ENCODE measurements around the gene TUNAR. TPM values are rescaled to one million over a fixed set of nuclear protein-coding genes. Genes with fewer than 3 reads are reported as not detected.

Gene TUNAR
- total and polyA plus RNA-seq, 12 donors, result not detected

- no peaks in the 10 kb centered on the region for H3K36me3 ChIP-seq
- H3K9me3 ChIP-seq, result no peaks in the 10 kb centered on the region
- intact Hi-C loops (cut with DNase I), result no loop called here
- no peak overlapping the region for H3K4me3 ChIP-seq
- 75 to 79% methylated on average over 2 of the region's 2 CpGs for WGBS, 2 donors
- H3K4me1 ChIP-seq, result no peaks in the 10 kb centered on the region
- DNase-seq, result no peak
- no peak for TF ChIP-seq CTCF (IDR thresholded peaks at IDR 0.05)
- no peak for ATAC-seq
- no peak overlapping the region for H3K27ac ChIP-seq
- peaks cover 0 to 43% (median 26%) of the 10 kb centered on the region in 7 donors for H3K27me3 ChIP-seq
These were observed 52.1 kb downstream of the TUNAR start for GRCh38 chr14:95928751-95929150.

- no peak for TF ChIP-seq CTCF (IDR thresholded peaks at IDR 0.05)
- H3K4me3 ChIP-seq, result no peak overlapping the region
- DNase-seq (no peak), ATAC-seq (no peak)
- H3K27me3 ChIP-seq, result peaks cover 0 to 48% (median 15%) of the 10 kb centered on the region in 7 donors
- no peaks in the 10 kb centered on the region for H3K36me3 ChIP-seq
- no peak overlapping the region for H3K27ac ChIP-seq
- intact Hi-C loops (cut with DNase I), result no loop called here
- no peaks in the 10 kb centered on the region for H3K4me1 ChIP-seq
- H3K9me3 ChIP-seq, result no peaks in the 10 kb centered on the region
These were observed 54.8 kb downstream of the TUNAR start for GRCh38 chr14:95931384-95931783.

- no peak for TF ChIP-seq CTCF (IDR thresholded peaks at IDR 0.05)
- intact Hi-C loops (cut with DNase I), result no loop called here
- Histone ChIP-seq H3K4me1 (no peaks in the 10 kb centered on the region), H3K36me3 (no peaks in the 10 kb centered on the region), H3K4me3 (no peak overlapping the region), H3K27me3 (peaks cover 0 to 30% (median 11%) of the 10 kb centered on the region in 7 donors), H3K27ac (no peak overlapping the region), H3K9me3 (peaks cover 0 to 6% (median 0%) of the 10 kb centered on the region in 11 donors)
- no peak for ATAC-seq
- no peak for DNase-seq
- 18 to 22% methylated on average over 2 of the region's 2 CpGs for WGBS, 2 donors
These were observed 58.7 kb downstream of the TUNAR start for GRCh38 chr14:95935228-95935822.

- no peak for DNase-seq
- no peak for TF ChIP-seq CTCF (IDR thresholded peaks at IDR 0.05)
- no peaks in the 10 kb centered on the region for H3K36me3 ChIP-seq
- H3K4me1 ChIP-seq, result no peaks in the 10 kb centered on the region
- H3K9me3 ChIP-seq, result peaks cover 0 to 6% (median 0%) of the 10 kb centered on the region in 11 donors
- 82 to 86% methylated on average over 2 of the region's 2 CpGs for WGBS, 2 donors
- intact Hi-C loops (cut with DNase I), result no loop called here
- no peak overlapping the region for H3K27ac ChIP-seq
- ATAC-seq, result no peak
- H3K4me3 ChIP-seq, result no peak overlapping the region
- H3K27me3 ChIP-seq, result peaks cover 0 to 24% (median 9%) of the 10 kb centered on the region in 7 donors
These were observed 59.4 kb downstream of the TUNAR start for GRCh38 chr14:95936041-95936440.

All from heart right ventricle (tissue), 16 donors.